ENCODE data around the gene SEC14L3.
"Not testable (repeated sequence)": the region's sequence is repeated elsewhere in the genome, so short reads cannot be mapped to it uniquely, and the experiment has no call there.

Gene SEC14L3

GRCh38 chr22:30485362-30485988, 13.7 kb upstream of the SEC14L3 start:
- DNase-seq: peak; percentile 87

- no peak for DNase-seq
Observed at GRCh38 chr22:30483169-30483568, 11.4 kb upstream of the SEC14L3 start.

GRCh38 chr22:30481711-30482110, 9.9 kb upstream of the SEC14L3 start:
- no peak for DNase-seq

- DNase-seq: no peak
Observed at GRCh38 chr22:30479981-30480380, 8.2 kb upstream of the SEC14L3 start.

GRCh38 chr22:30474683-30475424, 3.0 kb upstream of the SEC14L3 start:
- DNase-seq: no peak

- no peak for DNase-seq
Observed at GRCh38 chr22:30474121-30474520, 2.3 kb upstream of the SEC14L3 start.

GRCh38 chr22:30472994-30473720, 1.3 kb upstream of the SEC14L3 start:
- no peak for DNase-seq

GRCh38 chr22:30470655-30471054, 1.2 kb downstream of the SEC14L3 start:
- DNase-seq: no peak

- DNase-seq: no peak
Observed at GRCh38 chr22:30469165-30469564, 2.7 kb downstream of the SEC14L3 start.

GRCh38 chr22:30460555-30460954, 11.3 kb downstream of the SEC14L3 start:
- not testable (repeated sequence) for DNase-seq

- DNase-seq: no peak
Observed at GRCh38 chr22:30460147-30460546, 11.7 kb downstream of the SEC14L3 start.

- DNase-seq: peak; percentile 35
Observed at GRCh38 chr22:30459181-30460052, 12.4 kb downstream of the SEC14L3 start.

GRCh38 chr22:30457981-30458380, 13.8 kb downstream of the SEC14L3 start:
- DNase-seq: no peak

- DNase-seq: no peak
Observed at GRCh38 chr22:30455075-30455840, 16.6 kb downstream of the SEC14L3 start.

GRCh38 chr22:30453731-30454510, 17.9 kb downstream of the SEC14L3 start:
- peak; percentile 42 for DNase-seq

GRCh38 chr22:30452861-30453260, 19.0 kb downstream of the SEC14L3 start:
- DNase-seq: no peak

GRCh38 chr22:30451488-30451887, 20.3 kb downstream of the SEC14L3 start:
- not testable (repeated sequence) for DNase-seq

- DNase-seq: no peak
Observed at GRCh38 chr22:30447656-30448055, 24.2 kb downstream of the SEC14L3 start.

- no peak for DNase-seq
Observed at GRCh38 chr22:30445438-30446145, 26.2 kb downstream of the SEC14L3 start.

GRCh38 chr22:30444632-30445437, 27.0 kb downstream of the SEC14L3 start:
- DNase-seq: peak; percentile 79
